GM19238 (cell line): ENCODE measurements around the gene ZNF423.

Experiments used
- DNase-seq: peaks from one replicate; pipeline ENCODE4 v3.0.0; 2011; ENCODE audit warnings: low spot score; ENCODE audit not compliant: insufficient read length

The ZNF423 gene

DNA sequence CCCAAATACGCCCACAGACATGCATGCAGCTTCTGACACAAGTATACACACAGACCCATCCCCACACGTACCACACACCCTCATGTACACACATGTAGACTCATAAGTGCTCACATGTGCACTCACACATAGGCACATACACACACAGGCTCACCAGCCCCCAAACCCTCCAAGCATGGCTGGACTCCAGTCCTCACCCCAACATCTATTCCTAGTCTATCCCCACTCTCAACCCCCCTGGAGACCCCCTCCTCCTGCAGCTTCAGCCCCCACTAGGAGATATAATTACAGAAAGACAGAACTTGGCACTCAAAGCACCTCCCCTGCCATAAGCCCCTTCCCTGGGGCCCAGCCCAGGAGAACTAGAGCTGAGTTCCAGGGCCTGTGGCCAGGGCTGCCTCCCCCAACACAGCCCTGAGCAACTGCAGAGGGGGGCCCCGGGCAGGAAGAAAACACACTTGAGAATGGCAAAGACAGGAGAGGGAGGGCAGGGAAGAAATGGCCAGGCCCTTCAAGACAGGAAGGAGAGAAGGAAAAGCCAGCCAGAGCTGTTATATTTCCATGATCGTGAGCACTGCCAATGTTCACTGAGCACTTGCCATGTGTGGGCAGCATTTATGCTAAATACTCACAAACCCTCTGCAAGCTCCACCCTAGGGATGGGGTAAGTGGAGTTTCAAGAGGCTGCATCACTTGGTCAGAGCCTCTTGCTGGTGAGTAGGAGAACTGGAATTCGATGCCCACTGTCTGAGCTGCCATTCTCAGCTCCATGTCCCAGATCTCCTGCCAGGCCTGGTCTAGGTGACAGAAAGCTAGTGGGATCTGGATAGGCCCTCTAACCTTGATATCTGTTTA lies 224.5 kb downstream of the ZNF423 start:
- DNase-seq: no peak

DNA sequence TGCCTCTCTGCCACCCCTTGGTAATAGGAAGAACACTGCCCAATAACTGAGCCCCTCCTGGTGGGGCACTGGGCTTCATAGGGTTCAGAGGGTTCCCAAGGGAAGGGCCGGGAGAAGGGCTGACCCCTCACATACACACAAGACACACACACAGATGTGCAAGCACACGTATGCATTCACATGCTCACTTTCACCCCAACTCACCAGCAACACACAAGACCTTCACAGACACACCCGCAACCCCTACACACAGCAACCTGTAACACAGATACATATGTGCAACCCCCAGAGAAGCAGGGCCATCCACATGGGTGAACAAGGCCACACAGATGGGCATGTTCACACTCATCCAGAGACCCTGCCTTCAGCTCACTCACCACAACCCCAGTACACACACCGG lies 225.1 kb downstream of the ZNF423 start:
- DNase-seq: no peak

DNA sequence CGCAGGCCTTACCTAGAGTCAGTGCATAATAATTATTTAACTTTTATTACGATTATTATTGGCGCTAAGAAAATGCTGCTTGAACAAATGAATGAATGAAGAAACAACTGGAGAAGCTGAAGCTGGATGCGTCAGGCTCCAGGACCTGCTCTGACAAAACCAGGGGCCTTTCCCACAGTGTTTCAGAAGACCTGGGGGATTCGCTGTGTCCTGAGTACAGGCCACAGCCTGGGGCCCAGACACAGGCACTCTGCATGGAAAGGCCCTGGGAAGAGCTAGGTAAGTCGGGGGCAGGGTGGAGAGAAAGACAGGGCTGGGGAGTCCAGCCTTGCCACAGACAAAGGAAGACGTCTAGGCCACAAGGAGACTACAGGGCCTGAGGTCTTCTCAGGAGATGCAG lies 226.1 kb downstream of the ZNF423 start:
- no peak for DNase-seq

DNA sequence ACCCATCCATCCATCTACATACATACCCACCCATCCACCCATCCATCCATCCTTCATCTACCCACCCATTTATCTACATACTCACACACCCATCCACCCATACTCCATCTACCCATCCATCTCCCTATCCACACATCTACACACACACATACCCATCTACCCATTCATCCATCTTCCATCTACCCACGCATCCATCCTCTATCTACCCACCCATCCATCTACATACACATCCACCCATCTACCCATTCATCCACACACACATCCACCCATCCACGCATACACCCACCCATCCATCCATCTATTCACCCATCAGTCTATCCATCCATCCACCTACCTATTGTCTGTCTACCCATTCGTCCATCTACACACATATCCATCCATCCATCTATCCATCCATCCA lies 227.8 kb downstream of the ZNF423 start:
- no peak for DNase-seq

DNA sequence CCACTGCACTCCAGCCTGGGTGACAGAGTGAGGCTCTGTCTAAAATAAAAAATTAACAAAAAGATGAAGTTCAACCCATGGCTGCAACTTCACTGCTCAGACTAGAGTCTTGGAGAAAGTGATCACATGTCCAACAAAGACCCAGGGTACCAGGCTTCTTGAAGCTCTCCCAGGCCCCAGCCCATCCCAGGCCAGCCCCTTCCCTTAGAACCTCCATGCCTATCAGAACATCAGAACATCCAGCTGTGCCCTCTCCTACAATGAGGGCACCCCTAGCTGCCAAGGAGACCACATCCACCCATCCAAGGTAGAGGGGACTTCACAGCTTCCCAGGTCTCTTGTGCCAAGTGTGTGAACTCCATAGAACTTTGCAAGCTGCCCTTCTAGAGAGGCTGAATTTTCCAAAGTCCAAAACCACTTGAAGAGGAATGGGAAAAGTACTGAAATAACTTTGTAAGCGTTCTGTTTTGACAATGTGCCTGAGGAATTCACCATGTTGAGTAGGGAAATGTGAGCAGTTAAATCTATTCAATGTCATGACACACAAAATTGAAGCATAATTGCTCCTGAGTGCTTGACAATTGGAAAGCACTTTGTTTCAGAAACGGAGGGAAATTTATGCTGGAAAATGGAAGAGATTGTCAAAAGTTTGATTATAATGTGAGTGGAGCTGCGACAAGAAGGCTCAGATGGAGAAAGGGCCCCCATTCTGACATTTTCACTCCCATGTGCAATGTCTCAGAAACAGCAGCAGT lies 230.4 kb downstream of the ZNF423 start:
- no peak for DNase-seq

GRCh38 chr16:49623501-49624266 lies 232.2 kb downstream of the ZNF423 start:
- no peak for DNase-seq

DNA sequence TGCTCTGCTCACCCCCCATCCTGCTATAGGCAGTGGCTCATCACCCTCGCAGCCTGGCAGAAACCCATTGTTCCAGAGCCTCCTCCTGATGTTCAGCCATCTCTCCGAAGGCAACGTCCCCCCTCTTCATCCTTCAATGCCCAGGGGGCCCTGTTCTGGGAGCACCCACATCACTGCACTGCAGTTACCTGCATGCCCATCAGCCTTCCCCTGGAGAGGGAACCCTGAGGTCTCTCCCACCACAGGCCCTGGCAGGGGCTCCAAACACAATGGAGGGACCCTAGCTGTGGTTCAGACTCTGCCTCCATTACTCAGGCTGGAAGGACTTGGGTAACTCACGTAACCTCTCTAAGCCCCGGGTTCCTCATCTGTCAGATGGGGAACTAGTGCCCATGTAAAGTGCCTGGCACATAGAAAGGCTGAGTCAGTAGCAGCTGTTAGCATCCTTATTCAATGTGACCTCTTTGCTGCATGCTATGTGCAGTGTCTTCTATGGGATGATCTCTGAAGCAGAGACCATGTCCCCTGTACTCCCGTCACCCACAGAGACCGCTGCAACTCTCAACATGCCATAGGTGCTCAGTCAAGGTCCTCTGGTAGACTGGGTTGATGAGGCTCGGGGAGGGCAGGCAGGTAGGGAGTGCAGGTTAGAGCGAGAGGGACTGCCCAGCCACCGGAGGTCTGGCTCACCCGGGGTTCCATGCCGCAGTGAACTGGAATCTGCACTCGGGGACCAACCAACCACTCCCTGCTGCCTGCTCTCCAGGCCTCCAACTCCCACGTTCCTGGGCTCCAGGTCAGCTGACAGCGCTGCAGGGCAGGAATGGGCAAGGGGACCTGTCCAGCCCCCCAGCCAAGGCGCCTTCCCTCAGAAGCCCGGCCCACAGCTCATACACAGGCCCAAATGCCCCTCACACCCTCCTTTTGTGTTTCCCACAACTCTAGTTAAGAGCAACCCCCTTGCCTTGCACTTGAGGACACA lies 233.2 kb downstream of the ZNF423 start:
- DNase-seq: no peak

GRCh38 chr16:49622084-49622390 lies 233.9 kb downstream of the ZNF423 start:
- DNase-seq: no peak

DNA sequence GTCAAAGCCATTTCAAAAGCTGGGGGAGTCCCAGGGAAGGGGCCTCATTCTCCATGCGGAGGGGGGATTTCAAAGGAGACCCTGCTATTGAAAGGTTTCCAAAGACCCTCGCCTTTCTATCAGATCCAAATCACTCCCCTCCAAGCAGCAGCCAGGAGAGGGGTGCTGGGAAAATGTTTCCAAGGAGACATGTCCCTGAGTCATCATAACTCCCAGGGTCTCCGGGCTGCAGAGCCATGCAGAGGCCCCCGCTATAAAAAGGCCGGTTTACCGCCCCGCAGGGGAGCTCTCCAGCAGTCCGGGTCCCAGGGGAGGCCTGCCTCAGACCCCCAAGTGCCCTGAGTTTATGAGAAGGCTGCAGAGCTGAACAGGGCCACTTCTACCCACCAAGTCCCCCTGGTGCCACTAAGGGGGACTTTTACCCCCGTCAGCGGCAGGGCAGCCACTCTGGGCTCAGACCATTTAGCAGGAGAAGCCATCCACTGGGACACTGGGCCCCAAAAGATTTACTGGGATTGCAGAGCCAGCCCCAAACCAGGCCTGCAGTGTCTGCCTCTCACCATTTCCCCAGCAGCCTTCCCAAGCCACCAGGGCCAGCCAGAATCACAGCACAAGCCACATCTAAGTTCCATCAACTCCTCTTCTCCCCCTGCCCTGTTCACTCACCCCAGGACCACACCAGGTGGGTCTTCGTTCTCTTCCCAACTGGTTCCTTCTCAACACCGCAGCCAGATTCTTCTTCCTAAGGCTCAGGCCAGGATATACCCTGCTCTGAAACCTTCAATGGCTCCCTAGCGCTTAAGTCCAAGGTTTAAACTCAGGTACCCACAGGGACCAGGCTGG lies 234.4 kb downstream of the ZNF423 start:
- DNase-seq: no peak

- no peak for DNase-seq
These were observed 235.1 kb downstream of the ZNF423 start for GRCh38 chr16:49620869-49621240.

- no peak for DNase-seq
These were observed 235.6 kb downstream of the ZNF423 start for GRCh38 chr16:49620158-49620868.

DNA sequence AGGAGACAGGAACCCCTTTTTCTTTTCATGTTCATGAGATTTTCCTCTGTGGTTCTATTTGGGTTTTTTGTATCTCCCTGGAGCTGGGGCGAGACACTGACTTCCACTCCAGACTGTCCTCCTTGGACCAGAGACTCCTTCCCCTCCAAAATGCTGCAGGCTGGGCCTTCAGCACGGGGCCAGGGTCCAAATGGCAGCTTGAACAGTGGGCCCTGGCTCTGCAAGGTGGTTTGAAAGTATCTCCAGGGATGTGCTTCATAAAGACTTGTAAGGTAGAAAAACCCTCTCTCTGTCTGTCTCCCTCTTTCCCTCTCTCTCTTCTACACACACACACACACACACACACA lies 236.1 kb downstream of the ZNF423 start:
- no peak for DNase-seq

DNA sequence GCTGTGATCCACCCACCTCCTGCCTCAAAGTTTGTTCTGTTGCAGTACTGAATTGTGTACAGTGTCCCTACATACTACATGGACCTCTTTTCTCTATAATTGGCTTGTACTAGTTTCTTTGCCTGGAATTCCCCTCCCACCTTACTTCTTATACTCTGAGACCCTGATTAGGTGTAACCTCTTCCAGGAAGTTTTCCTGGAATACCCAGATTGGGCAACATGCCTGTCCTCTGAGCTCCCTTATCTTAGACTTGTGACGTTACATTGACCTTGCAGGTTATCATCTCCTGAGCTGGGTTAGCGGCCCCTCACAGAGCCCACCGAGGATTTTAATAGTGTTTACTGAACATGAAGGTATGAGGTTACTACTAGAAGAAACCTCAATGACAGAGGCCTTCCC lies 237.0 kb downstream of the ZNF423 start:
- no peak for DNase-seq

- no peak for DNase-seq
These were observed 238.1 kb downstream of the ZNF423 start for GRCh38 chr16:49617710-49618330.

DNA sequence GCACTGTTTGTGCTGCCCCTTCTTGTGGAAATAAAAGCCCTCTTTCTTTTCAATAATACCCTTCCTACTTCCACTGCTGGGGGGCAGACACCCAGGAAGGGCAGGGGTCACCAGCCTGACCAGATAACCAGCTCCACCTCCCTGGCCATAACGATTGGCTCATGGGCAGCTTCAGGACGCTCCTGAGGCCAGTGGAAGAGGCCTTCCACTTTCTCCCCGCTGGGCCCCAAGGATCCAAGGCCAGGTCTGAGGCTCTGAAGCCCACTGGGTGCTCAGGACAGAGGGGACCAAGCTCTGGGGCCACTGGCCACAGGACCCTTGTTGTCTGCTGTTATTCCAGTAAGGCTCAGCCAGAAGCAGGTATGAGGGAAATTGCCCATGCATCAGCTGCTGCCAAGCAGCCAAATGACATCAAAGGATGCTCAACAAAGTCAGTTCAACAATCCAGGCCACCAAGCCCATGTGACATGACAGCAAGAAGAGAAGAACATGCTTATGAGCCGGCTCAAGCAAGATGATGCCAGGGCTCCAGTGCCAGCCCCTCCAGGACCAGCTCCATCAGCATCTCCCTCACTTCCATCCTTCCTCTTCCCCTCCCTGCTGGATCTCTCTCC lies 238.8 kb downstream of the ZNF423 start:
- no peak for DNase-seq

DNA sequence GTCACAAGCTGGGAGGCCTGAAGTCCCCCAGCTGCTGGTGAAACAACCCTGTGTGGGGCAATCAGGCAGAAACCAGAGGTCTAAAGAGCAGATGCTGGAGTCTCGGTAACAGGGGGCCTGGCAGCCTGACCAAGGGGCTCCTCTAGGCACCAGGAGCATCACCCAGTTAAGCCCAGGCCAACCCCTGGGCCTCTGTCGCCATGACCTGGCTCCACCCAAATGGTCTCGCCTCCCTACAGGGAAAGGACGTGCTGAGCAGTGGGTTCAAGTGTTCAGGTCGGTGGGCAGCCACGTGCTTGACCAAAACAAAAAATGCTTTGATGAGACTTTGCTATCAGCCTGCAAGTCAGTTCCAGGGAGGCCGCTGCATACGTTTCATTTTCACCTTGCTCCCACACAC lies 240.3 kb downstream of the ZNF423 start:
- no peak for DNase-seq

DNA sequence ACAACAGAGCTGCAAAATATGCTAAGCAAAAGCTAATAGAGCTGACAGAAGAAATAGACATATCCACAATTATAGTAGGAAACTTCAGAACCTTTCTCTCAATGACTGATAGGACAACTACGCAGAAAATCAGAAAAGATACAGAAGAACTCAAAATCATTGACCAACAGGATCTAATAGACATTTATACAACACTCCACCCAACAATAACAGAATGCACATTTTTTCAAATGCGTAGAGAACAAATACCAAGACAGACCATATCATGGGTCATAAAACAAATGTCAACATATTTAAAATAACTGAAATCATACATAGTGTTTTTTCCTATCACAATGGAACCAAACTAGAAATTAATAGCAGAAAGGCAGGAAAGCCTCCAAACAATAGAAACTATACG lies 244.9 kb downstream of the ZNF423 start:
- DNase-seq: no peak

DNA sequence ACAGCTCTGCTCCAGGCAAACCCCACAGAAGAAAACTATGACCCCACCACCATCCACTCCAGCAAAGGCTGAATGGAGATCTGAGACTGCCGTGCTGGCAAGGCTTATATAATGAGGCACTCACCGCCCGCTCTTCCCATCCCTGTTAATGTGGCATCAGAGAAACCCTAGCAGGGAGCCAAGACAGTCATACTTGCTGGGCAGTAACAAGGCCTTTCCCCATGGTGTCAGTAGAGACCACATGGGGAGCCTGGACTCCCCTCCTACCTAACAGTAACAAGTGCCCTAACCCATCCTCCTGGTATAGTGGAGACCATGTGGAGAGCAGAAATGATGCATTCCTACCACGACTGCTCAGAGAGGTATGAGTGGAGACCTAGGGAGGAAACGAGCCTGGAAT lies 247.1 kb downstream of the ZNF423 start:
- no peak for DNase-seq

DNA sequence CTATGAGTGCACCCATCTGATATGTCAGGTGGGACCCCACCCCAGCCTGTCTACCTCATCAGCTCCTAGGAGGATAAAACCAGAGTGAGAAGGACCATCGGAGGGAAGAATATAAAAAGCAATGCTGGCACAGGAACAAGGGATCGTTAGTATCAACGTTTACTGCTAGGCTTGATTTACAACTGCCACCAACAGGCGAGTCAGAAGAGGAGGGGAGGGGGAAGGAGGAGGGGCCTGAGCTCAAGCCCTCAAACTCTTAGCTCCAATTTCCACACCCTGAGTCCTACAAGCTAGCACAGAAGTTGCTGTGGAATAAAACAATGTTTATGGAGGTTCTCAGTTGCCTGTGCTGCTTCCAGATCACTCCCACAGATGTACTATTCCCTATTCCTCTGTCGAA lies 247.8 kb downstream of the ZNF423 start:
- no peak for DNase-seq
